Upper lobe of left lung (tissue), 6 donors: ENCODE measurements around the gene OLFML2B. TPM values are rescaled to one million over a fixed set of nuclear protein-coding genes. Genes with fewer than 3 reads are reported as not detected.
A peak's percentile ranks its signal among the peaks of the same experiment; 100 is the strongest.

Source experiments
- ATAC-seq, 2 donors: fragments of 200-7000 bp; cut with Tn5 transposase; one replicate each; pipeline ENCODE4 v1.9.1; 2022; ENCODE audit warnings: mild to moderate bottlenecking in 2 of 2, moderate library complexity in 2 of 2; ENCODE audit not compliant: low FRiP score in 2 of 2
- DNase-seq, 2 donors: peaks; one replicate each; pipeline ENCODE4 v3.0.0-alpha.2; 2019 to 2020
- H3K27ac ChIP-seq, 4 donors: fragments of 200-600 bp; sonication (generic); one replicate each; pipeline ENCODE4 v1.5.1; 2016 to 2019
- H3K27me3 ChIP-seq, 4 donors: fragments of 200-600 bp; sonication (generic); one replicate each; pipeline ENCODE4 v1.5.1; 2017 to 2019
- H3K36me3 ChIP-seq, 4 donors: fragments of 200-600 bp; sonication (generic); one replicate each; pipeline ENCODE4 v1.5.1; 2016 to 2019
- H3K4me1 ChIP-seq, 4 donors: fragments of 200-600 bp; sonication (generic); one replicate each; pipeline ENCODE4 v1.5.1; 2018 to 2019
- H3K4me3 ChIP-seq, 4 donors: fragments of 200-600 bp; sonication (generic); one replicate each; pipeline ENCODE4 v1.5.1; 2017 to 2019; ENCODE audit warnings: mild to moderate bottlenecking in 2 of 4, moderate library complexity in 1 of 4
- H3K9me3 ChIP-seq, 4 donors: fragments of 200-600 bp; sonication (generic); one replicate each; pipeline ENCODE4 v1.5.1; 2018 to 2019
- EP300 ChIP-seq, 4 donors: sonication (generic); formaldehyde crosslinking; IDR thresholded peaks; one replicate each; pipeline ENCODE4 v1.5.1; 2017; ENCODE audit warnings: antibody characterized with exemption in 4 of 4, control low read depth in 2 of 4
- POLR2A ChIP-seq, 4 donors: fragments of 450-650 bp; IDR thresholded peaks; one replicate each; pipeline ENCODE4 v1.5.1; 2016 to 2017; ENCODE audit warnings: antibody characterized with exemption in 4 of 4, mild to moderate bottlenecking in 2 of 4
- POLR2AphosphoS5 ChIP-seq, 2 donors: sonication (generic); formaldehyde crosslinking; IDR thresholded peaks; one replicate each; pipeline ENCODE4 v1.5.1; 2017; ENCODE audit warnings: antibody characterized with exemption in 2 of 2
- WGBS, 2 donors: methylation state at CpG; one replicate each; pipeline ENCODE4 v1.1.5; 2017 to 2018; 5-methylcytosine and 5-hydroxymethylcytosine counted together
- total RNA-seq, 6 donors: library from RNA; depleted of rRNA in 4 of 6; stranded (reverse); fragments of >200 nt in 4 of 6; gene quantifications; one replicate each; pipeline versions ENCODE4 v1.1.0 to v1.2.1, GENCODE V29; 2016 to 2021
- TF ChIP-seq, protein P1 (sequence below), 6 experiments: fragments of 450-650 bp in 4 of 6; fragments of 200-600 bp in 2 of 6; sonication (generic) in 2 of 6; IDR thresholded peaks; one replicate each; pipeline ENCODE4 v1.5.1; 2016 to 2019; ENCODE audit warnings: antibody characterized with exemption in 6 of 6
- donor health status: DM: no; HTN: no; CAD: no; lungs with moderate emphysema.
- donor health status: DM: no; HTN: yes; CAD: no; lungs with severe emphysema.

OLFML2B gene
- total RNA-seq, 6 donors from 2014 or later, result 5.1 to 51.3 (median 9.9) TPM

DNA sequence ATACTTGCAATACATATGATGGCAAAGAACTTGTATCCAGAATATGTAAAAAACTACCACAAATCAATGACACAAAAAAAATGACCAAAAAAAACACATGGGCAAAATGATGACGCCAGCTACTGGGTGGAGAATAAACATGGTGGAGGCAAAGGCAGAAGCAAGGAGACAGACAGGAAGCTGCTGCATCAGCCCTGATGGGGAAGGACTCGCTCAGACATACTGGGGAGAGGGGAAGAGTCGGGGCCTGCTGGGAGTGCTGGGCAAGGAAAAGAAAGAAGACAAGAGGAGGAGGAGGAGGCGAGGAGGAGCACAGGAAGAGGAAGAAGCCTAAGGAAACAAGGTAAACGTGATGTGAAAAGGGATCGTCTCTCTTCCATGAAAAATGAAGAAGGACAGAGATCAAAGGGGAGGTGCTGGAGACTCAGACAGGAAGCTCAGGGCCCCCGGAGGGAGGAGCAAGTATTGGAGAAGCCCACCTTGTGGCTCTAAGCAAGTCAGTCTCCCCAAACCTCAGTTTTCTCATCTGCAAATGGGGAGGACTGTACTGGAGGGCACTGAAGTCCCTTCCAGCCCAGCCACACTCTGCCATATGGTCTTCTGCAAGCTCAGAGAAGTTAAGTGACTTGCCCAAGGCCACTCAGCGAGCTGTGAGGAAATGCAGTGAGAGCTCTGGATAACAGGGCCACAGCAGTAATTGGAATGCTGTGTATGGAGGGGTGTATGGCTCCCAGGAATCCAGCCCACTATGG lies 24.2 kb downstream of the OLFML2B start:
- 57 to 66% methylated on average over 8 of the region's 8 CpGs for WGBS, 2 donors
- Histone ChIP-seq H3K27ac (peak overlapping the region in 1 of 4 donors; percentile 21), H3K27me3 (no peaks in the 10 kb centered on the region), H3K4me1 (peaks cover 0 to 11% (median 0%) of the 10 kb centered on the region in 4 donors), H3K4me3 (no peak overlapping the region), H3K36me3 (no peaks in the 10 kb centered on the region), H3K9me3 (no peaks in the 10 kb centered on the region)
- TF ChIP-seq EP300 (IDR thresholded peaks at IDR 0.05) (no peak), POLR2AphosphoS5 (IDR thresholded peaks at IDR 0.05) (no peak), POLR2A (IDR thresholded peaks at IDR 0.05) (no peak)
- TF ChIP-seq, protein P1, sequence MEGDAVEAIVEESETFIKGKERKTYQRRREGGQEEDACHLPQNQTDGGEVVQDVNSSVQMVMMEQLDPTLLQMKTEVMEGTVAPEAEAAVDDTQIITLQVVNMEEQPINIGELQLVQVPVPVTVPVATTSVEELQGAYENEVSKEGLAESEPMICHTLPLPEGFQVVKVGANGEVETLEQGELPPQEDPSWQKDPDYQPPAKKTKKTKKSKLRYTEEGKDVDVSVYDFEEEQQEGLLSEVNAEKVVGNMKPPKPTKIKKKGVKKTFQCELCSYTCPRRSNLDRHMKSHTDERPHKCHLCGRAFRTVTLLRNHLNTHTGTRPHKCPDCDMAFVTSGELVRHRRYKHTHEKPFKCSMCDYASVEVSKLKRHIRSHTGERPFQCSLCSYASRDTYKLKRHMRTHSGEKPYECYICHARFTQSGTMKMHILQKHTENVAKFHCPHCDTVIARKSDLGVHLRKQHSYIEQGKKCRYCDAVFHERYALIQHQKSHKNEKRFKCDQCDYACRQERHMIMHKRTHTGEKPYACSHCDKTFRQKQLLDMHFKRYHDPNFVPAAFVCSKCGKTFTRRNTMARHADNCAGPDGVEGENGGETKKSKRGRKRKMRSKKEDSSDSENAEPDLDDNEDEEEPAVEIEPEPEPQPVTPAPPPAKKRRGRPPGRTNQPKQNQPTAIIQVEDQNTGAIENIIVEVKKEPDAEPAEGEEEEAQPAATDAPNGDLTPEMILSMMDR (IDR thresholded peaks at IDR 0.05), result no peak
- no peak for DNase-seq
- ATAC-seq, result no peak

DNA sequence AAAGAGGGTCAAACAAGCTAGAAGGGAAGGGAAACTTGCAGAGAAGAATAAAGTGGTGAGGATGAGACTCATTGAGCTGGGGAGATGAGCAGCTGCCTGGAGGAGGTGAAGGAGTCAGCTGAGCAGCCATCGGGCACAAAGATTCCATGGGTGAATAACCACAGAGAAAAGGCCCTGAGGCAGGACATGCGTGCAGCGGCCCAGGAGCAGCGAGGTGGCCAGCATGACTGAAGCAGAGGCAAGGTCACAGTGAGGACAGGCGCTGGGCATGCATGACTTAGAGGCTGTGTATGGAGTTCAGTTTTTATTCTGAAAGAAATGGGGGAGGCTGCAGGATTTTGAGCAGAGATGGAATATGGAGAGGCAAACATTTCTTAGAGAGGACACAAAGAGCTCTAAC lies 24.9 kb downstream of the OLFML2B start:
- 93% methylated on average over 5 of the region's 5 CpGs for WGBS, 2 donors
- no peak overlapping the region for H3K27ac ChIP-seq
- TF ChIP-seq POLR2A (IDR thresholded peaks at IDR 0.05) (no peak), POLR2AphosphoS5 (IDR thresholded peaks at IDR 0.05) (no peak), EP300 (IDR thresholded peaks at IDR 0.05) (no peak)
- TF ChIP-seq, protein P1 (IDR thresholded peaks at IDR 0.05), result no peak
- peak in 1 of 2 donors; percentile 47 for DNase-seq
- ATAC-seq, result no peak
- no peaks in the 10 kb centered on the region for H3K27me3 ChIP-seq
- H3K4me3 ChIP-seq, result no peak overlapping the region
- no peaks in the 10 kb centered on the region for H3K36me3 ChIP-seq
- peaks cover 0 to 4% (median 0%) of the 10 kb centered on the region in 4 donors for H3K4me1 ChIP-seq
- no peaks in the 10 kb centered on the region for H3K9me3 ChIP-seq

DNA sequence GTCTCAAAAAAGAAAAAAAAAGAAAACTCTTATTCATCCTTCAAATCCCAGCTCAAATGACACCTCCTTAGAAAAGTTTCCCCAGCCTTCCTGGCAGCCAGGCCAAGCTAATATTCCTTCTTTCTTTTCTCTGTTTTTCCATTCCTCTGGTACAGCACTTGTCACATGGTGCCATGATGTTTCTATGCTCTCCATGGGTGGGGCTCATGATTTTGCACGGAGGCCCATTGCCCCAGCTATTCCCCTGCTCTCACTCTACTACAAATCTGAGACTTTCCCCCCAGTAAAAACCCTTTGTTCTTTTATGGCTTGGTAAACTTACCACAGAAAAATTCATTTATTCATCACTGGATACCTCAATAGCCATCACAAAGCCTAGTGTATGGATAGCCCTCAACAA lies 26.5 kb downstream of the OLFML2B start:
- H3K36me3 ChIP-seq, result no peaks in the 10 kb centered on the region
- H3K9me3 ChIP-seq, result no peaks in the 10 kb centered on the region
- ATAC-seq (no peak), DNase-seq (no peak)
- no peak overlapping the region for H3K4me3 ChIP-seq
- H3K27me3 ChIP-seq, result no peaks in the 10 kb centered on the region
- WGBS, 2 donors, result 90 to 94% methylated on average over 1 of the region's 1 CpG
- no peaks in the 10 kb centered on the region for H3K4me1 ChIP-seq
- H3K27ac ChIP-seq, result no peak overlapping the region
- TF ChIP-seq POLR2AphosphoS5 (IDR thresholded peaks at IDR 0.05), result no peak
- no peak for TF ChIP-seq POLR2A (IDR thresholded peaks at IDR 0.05)
- no peak for TF ChIP-seq EP300 (IDR thresholded peaks at IDR 0.05)
- TF ChIP-seq, protein P1 (IDR thresholded peaks at IDR 0.05), result no peak

DNA sequence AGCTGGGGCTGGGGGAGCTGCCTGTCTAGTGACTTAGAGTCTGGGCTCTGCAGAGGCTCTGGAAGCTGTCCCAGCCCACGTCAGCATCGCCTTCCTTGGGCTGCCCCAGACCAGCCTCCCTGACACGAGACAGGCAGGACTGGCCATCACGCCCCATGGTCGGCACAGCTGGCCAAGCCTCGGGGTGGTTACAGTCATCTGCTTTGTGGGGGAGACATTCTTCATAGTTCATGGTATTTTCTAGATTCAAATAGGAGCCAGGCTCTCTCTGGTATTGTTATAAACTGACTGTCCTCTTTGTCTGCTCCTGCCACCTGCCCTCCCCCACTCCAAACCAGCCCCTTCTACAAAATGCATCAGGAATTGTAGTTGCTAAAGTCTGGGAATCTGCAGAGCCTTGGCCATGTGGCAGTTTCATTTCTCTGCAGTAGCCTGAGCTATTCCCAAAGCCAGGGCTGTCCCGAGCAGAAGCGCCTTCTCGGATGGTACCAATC lies 29.4 kb downstream of the OLFML2B start:
- TF ChIP-seq, protein P1 (IDR thresholded peaks at IDR 0.05), result no peak
- no peak for TF ChIP-seq POLR2A (IDR thresholded peaks at IDR 0.05)
- TF ChIP-seq EP300 (IDR thresholded peaks at IDR 0.05), result no peak
- TF ChIP-seq POLR2AphosphoS5 (IDR thresholded peaks at IDR 0.05), result no peak
- Histone ChIP-seq H3K4me3 (no peak overlapping the region), H3K27me3 (no peaks in the 10 kb centered on the region), H3K27ac (no peak overlapping the region), H3K4me1 (peaks cover 0 to 4% (median 1%) of the 10 kb centered on the region in 4 donors), H3K36me3 (no peaks in the 10 kb centered on the region), H3K9me3 (no peaks in the 10 kb centered on the region)
- DNase-seq (no peak), ATAC-seq (peak in 1 of 2 donors; percentile 71)
- WGBS, 2 donors, result 54 to 79% methylated on average over 7 to 9 of the region's 9 CpGs
